Adrenal gland (tissue), 5 donors: ENCODE results near the gene SDK1.

Experiments used
- CTCF ChIP-seq, 6 experiments: fragments of 450-650 bp in 4 of 6; fragments of 200-600 bp in 2 of 6; sonication (generic) in 1 of 6; IDR thresholded peaks; 1 replicate in 5 of 6; 2 replicates in 1 of 6; pipeline versions ENCODE4 v1.5.1 to v1.8.0; 2016 to 2021; ENCODE audit warnings: antibody characterized with exemption in 6 of 6, mild to moderate bottlenecking in 2 of 6, moderate library complexity in 1 of 6
- POLR2A ChIP-seq, 2 donors: fragments of 450-650 bp; IDR thresholded peaks; one replicate each; pipeline ENCODE4 v1.6.1; 2017; ENCODE audit warnings: antibody characterized with exemption in 2 of 2, mild to moderate bottlenecking in 2 of 2, moderate library complexity in 1 of 2
- donor health status: DM: no; HTN: no; CAD: no.

GRCh38 chr7:3867863-3868262, 566.8 kb downstream of the SDK1 start:
- TF ChIP-seq CTCF (IDR thresholded peaks at IDR 0.05) (no peak), POLR2A (IDR thresholded peaks at IDR 0.05) (no peak)
